Measurements from ENCODE around the gene ZNF134. TPM values are rescaled to one million over a fixed set of nuclear protein-coding genes. Genes with fewer than 3 reads are reported as not detected.

ZNF134 gene
- total RNA-seq, 1 donor: 21.2 TPM

DNA sequence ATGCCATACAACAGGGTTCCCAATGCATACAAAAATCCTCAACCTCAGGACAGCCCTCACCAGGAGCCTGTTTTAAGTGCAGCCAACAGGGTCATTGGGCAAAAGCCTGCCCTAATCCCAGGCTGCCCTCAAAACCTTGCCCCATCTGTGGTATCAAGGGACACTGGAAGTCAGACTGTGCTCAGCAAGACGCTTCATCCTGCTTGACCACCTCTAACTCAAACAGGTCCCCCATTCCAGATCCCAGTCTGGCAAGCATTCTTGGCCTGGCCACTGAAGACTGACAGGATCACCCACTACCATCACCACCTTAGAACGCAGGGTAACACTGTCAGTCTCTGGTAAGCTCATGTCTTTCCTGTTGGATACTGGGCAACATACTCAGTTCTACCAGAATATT is 39.6 kb downstream of the ZNF134 start:
- TF ChIP-seq, protein P1, sequence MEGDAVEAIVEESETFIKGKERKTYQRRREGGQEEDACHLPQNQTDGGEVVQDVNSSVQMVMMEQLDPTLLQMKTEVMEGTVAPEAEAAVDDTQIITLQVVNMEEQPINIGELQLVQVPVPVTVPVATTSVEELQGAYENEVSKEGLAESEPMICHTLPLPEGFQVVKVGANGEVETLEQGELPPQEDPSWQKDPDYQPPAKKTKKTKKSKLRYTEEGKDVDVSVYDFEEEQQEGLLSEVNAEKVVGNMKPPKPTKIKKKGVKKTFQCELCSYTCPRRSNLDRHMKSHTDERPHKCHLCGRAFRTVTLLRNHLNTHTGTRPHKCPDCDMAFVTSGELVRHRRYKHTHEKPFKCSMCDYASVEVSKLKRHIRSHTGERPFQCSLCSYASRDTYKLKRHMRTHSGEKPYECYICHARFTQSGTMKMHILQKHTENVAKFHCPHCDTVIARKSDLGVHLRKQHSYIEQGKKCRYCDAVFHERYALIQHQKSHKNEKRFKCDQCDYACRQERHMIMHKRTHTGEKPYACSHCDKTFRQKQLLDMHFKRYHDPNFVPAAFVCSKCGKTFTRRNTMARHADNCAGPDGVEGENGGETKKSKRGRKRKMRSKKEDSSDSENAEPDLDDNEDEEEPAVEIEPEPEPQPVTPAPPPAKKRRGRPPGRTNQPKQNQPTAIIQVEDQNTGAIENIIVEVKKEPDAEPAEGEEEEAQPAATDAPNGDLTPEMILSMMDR (IDR thresholded peaks at IDR 0.05; ENCODE audit: insufficient read depth, low read depth, low read length): no peak
- no peak overlapping the region for H3K4me3 ChIP-seq (ENCODE audit: low read depth, low read length)
- DNase-seq (ENCODE audit: low read depth): no peak

DNA sequence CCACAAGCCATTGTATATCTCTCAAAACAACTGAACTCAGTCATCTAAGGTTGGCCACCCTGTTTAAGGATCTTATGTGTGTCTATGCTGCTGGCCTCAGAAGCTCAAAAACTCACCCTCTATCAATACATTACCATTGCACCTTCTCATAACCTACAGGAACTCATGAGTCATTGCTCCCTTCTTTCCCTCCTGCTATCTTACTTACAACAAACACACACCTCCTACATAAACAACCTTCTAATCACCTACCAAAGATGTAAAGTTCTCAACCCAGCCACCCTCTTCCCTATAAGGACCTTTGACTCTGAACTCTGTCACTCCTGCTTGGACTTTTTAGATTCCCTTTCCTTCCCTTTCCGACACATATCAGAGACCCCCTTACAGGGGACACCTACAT is 41.4 kb downstream of the ZNF134 start:
- no peak for DNase-seq (ENCODE audit: low read depth)
- H3K4me3 ChIP-seq (ENCODE audit: low read depth, low read length): no peak overlapping the region
- TF ChIP-seq, protein P1 (IDR thresholded peaks at IDR 0.05; ENCODE audit: insufficient read depth, low read depth, low read length): no peak

DNA sequence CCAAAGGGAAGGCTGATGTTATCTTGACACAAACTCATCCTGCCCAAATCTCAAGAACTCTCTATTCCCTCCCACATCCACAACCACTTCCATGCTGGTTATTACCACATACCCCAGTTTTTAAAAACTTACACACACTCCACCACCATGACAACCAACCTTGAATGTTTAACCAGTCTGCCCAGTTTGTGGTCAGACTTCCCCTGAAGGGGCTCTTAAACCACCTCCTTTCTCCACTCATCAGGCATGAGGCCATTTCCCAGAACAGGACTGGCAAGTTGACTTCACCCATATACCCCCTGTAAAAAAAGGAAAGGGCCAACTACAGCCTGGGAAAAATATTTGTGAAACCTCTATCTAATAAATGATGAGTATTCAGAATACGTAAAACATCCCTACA is 42.3 kb downstream of the ZNF134 start:
- no peak overlapping the region for H3K4me3 ChIP-seq (ENCODE audit: low read depth, low read length)
- DNase-seq (ENCODE audit: low read depth): no peak
- TF ChIP-seq, protein P1 (IDR thresholded peaks at IDR 0.05; ENCODE audit: insufficient read depth, low read depth, low read length): no peak

DNA sequence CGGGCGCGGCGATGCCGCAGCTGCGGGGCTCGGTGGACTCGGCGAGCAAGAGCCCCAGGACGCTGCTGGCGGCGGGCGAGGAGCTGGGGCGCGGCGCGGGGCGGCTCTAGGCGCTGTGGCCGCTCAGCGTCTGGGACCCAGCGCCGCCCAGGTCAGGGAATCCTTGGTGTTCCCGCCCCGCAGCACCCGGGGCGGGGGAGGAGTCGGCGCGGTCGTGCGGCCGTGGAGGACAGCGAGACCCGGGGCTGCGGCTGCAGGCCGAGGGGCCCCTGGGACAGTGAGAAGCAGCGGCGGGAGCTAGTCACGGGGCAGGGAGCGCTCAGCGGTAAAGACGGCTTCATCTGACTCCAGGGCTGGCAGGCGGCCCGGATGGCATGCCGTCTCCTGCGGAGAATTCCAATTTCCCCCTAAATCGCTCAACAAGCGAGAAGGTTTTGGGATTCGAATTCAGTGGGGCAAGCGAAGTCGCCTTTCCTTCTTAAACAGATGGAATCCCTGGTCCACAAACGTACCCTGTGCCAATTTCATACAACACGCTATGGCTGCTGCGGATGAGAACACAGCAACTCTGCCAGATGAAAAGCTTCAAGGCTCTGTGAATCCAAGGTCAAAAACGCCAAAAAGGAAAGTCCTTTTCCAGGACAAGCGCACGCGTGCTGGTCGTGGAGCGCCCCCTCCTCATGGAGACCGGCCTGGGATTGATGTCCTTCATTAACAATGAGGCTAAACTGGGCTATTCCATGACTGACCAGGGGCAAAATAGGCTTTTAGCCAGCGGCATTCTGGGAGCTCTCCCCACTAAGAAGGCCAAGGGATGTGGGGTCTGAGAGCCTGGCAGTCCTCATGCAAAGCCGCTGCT is 50.5 kb downstream of the ZNF134 start:
- H3K4me3 ChIP-seq (ENCODE audit: low read depth, low read length): peak overlapping the region; percentile 67
- peak; percentile 63 for DNase-seq (ENCODE audit: low read depth)
- TF ChIP-seq, protein P1 (IDR thresholded peaks at IDR 0.05; ENCODE audit: insufficient read depth, low read depth, low read length): no peak

DNA sequence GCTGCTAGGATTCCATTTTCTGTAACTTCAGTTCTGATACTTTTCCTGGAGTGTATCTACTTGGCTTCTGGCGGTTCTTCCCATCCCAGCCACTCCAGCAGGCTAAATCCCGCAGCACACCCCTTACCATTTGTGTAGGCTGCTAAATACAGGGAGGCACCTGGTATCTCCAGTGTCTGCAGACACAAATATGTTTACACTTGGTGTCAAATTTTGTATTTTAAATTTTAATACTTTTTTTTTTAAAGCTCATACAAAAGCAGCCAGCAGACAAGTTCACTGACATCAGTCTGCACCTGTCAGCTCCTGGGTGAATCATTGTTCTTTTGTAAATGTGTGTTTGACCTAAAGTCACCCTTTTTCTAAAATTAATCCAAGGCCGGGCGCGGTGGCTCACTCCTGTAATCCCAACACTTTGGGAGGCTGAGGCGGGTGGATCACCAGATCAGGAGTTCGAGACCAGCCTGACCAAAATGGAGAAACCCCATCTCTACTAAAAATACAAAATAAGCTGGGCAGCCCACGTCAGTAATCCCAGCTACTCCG is 51.3 kb downstream of the ZNF134 start:
- TF ChIP-seq, protein P1 (IDR thresholded peaks at IDR 0.05; ENCODE audit: insufficient read depth, low read depth, low read length): no peak
- DNase-seq (ENCODE audit: low read depth): no peak
- H3K4me3 ChIP-seq (ENCODE audit: low read depth, low read length): no peak overlapping the region

DNA sequence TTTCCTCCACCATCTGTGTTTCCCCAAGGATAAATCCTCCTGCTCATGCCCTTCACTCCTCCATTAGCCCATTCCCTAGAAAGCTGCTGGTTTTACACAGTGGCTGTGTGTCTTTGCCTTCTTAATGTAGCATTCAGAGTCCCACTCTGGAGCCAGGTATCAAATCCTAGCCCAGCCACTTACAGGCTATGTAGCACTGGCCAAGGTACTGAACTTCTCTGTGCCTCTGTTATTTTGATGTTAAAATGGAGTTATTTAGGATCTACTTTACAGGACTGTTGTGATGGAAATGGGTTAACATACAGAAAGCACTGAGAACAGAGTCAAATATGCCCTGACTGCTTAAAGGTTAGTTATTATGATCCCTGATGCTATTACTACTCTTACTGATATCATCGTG is 53.2 kb downstream of the ZNF134 start:
- TF ChIP-seq, protein P1 (IDR thresholded peaks at IDR 0.05; ENCODE audit: insufficient read depth, low read depth, low read length): no peak
- no peak overlapping the region for H3K4me3 ChIP-seq (ENCODE audit: low read depth, low read length)
- DNase-seq (ENCODE audit: low read depth): no peak
